HEK293 (cell line): Measurements from ENCODE around the gene TXNRD3.

Experiments
- CTCF ChIA-PET: fragments of 350-600 bp; formaldehyde crosslinking; extraction: SDS; loops from one replicate; lab custom pipeline; 2021; ENCODE audit warnings: antibody characterized with exemption; lab: Yijun Ruan, JAX
- POLR2A ChIA-PET: fragments of 300-600 bp; formaldehyde crosslinking; extraction: SDS; loops from one replicate; lab custom pipeline; 2020; ENCODE audit warnings: antibody characterized with exemption, inconsistent platforms; lab: Yijun Ruan, JAX
- H3K27ac ChIP-seq: fragments of 200-500 bp; sonication (Bioruptor generic); 2 replicates; pipeline ENCODE4 v1.5.1; 2014; ENCODE audit warnings: low read depth, low read length, control low read depth, inconsistent platforms; ENCODE audit errors: extremely low read depth
- H3K36me3 ChIP-seq, 2 experiments: fragments of 200-500 bp in 1 of 2; sonication (Bioruptor generic) in 1 of 2; 1 replicate in 1 of 2; 2 replicates in 1 of 2; pipeline ENCODE4 v1.5.1; 2014 to 2017; ENCODE audit warnings: inconsistent platforms in 2 of 2, low read length in 2 of 2; ENCODE audit not compliant: control insufficient read depth in 2 of 2, insufficient read depth in 1 of 2
- H3K4me1 ChIP-seq: fragments of 200-500 bp; sonication (Bioruptor generic); 2 replicates; pipeline ENCODE4 v1.5.1; 2014; ENCODE audit warnings: mild to moderate bottlenecking, low read length, inconsistent platforms; ENCODE audit not compliant: control insufficient read depth, insufficient read depth
- H3K4me3 ChIP-seq: 2 replicates; pipeline ENCODE4 v1.5.1; 2011; ENCODE audit warnings: low read depth, mild to moderate bottlenecking, control low read depth, low read length, moderate library complexity
- H3K9me3 ChIP-seq: fragments of 200-500 bp; sonication (Bioruptor generic); 2 replicates; pipeline ENCODE4 v1.5.1; 2014; ENCODE audit warnings: low read depth, low read length, inconsistent platforms; ENCODE audit not compliant: control insufficient read depth, insufficient read depth
- BCL11A ChIP-seq: fragments of 450-650 bp; formaldehyde crosslinking; IDR thresholded peaks from 2 replicates; pipeline ENCODE4 v1.5.1; 2016; ENCODE audit warnings: low read depth, missing biosample characterization, missing genetic modification characterization
- BCL6B ChIP-seq: fragments of 450-650 bp; formaldehyde crosslinking; IDR thresholded peaks from 2 replicates; pipeline ENCODE4 v1.5.1; 2017; ENCODE audit warnings: missing biosample characterization, missing genetic modification characterization
- ELK4 ChIP-seq: IDR thresholded peaks from 2 replicates; pipeline ENCODE4 v1.6.1; 2011; ENCODE audit warnings: mild to moderate bottlenecking, low read depth, low read length, borderline replicate concordance
- GLI2 ChIP-seq: fragments of 450-650 bp; formaldehyde crosslinking; IDR thresholded peaks from 2 replicates; pipeline ENCODE4; 2017; ENCODE audit warnings: missing biosample characterization, missing genetic modification characterization, low read depth, borderline replicate concordance
- GLIS2 ChIP-seq: fragments of 450-650 bp; formaldehyde crosslinking; IDR thresholded peaks from 2 replicates; pipeline ENCODE4 v1.5.1; 2016; ENCODE audit warnings: missing biosample characterization, missing genetic modification characterization
- MEIS1 ChIP-seq: sonication (generic); formaldehyde crosslinking; IDR thresholded peaks from 2 replicates; pipeline ENCODE4 v1.8.1; 2022; ENCODE audit warnings: missing genetic modification reagents, mild to moderate bottlenecking, borderline replicate concordance
- MZF1 ChIP-seq: fragments of 450-650 bp; formaldehyde crosslinking; IDR thresholded peaks from 2 replicates; pipeline ENCODE4 v1.5.1; 2017; ENCODE audit warnings: missing biosample characterization, missing genetic modification characterization, borderline replicate concordance
- OVOL3 ChIP-seq: fragments of 450-650 bp; formaldehyde crosslinking; IDR thresholded peaks from 2 replicates; pipeline ENCODE4 v1.5.1; 2016; ENCODE audit warnings: missing biosample characterization, missing genetic modification characterization
- SALL2 ChIP-seq: fragments of 450-650 bp; formaldehyde crosslinking; IDR thresholded peaks from 2 replicates; pipeline ENCODE4 v1.5.0; 2017; ENCODE audit warnings: missing biosample characterization, mild to moderate bottlenecking, missing genetic modification characterization, borderline replicate concordance
- ZBTB44 ChIP-seq: fragments of 450-650 bp; IDR thresholded peaks from 2 replicates; pipeline ENCODE4 v1.5.1; 2018; ENCODE audit warnings: missing biosample characterization, mild to moderate bottlenecking, missing genetic modification characterization
- ZFP3 ChIP-seq: fragments of 450-650 bp; formaldehyde crosslinking; IDR thresholded peaks from 2 replicates; pipeline ENCODE4 v1.5.1; 2016; ENCODE audit warnings: low read depth, missing biosample characterization, missing genetic modification characterization
- ZNF112 ChIP-seq: fragments of 450-650 bp; formaldehyde crosslinking; IDR thresholded peaks from 2 replicates; pipeline ENCODE4 v1.5.0; 2017; ENCODE audit warnings: missing biosample characterization, missing genetic modification characterization
- ZNF221 ChIP-seq: fragments of 450-650 bp; formaldehyde crosslinking; IDR thresholded peaks from 2 replicates; pipeline ENCODE4 v1.5.1; 2017; ENCODE audit warnings: missing biosample characterization, missing genetic modification characterization, borderline replicate concordance
- ZNF280D ChIP-seq: fragments of 450-650 bp; formaldehyde crosslinking; IDR thresholded peaks from 2 replicates; pipeline ENCODE4 v1.5.1; 2016; ENCODE audit warnings: missing biosample characterization, missing genetic modification characterization
- ZNF302 ChIP-seq: fragments of 450-650 bp; formaldehyde crosslinking; IDR thresholded peaks from 2 replicates; pipeline ENCODE4 v1.5.1; 2016; ENCODE audit warnings: missing biosample characterization, missing genetic modification characterization, low read depth
- ZNF311 ChIP-seq: fragments of 450-650 bp; formaldehyde crosslinking; IDR thresholded peaks from 2 replicates; pipeline ENCODE4 v1.5.1; 2017; ENCODE audit warnings: missing biosample characterization, missing genetic modification characterization, borderline replicate concordance
- ZNF335 ChIP-seq: fragments of 450-650 bp; formaldehyde crosslinking; conservative IDR thresholded peaks from 2 replicates; pipeline ENCODE4 v1.5.1; 2016; ENCODE audit warnings: missing biosample characterization, missing genetic modification characterization
- ZNF426 ChIP-seq: fragments of 450-650 bp; formaldehyde crosslinking; IDR thresholded peaks from 2 replicates; pipeline ENCODE4 v1.5.1; 2017; ENCODE audit warnings: missing biosample characterization, missing genetic modification characterization, mild to moderate bottlenecking, inconsistent platforms, moderate library complexity
- ZNF48 ChIP-seq: fragments of 450-650 bp; formaldehyde crosslinking; IDR thresholded peaks from 2 replicates; pipeline ENCODE4 v1.5.1; 2016; ENCODE audit warnings: missing biosample characterization, missing genetic modification characterization
- ZNF521 ChIP-seq: fragments of 450-650 bp; formaldehyde crosslinking; IDR thresholded peaks from 2 replicates; pipeline ENCODE4 v1.5.1; 2017; ENCODE audit warnings: missing biosample characterization, mild to moderate bottlenecking, missing genetic modification characterization
- ZNF558 ChIP-seq: fragments of 450-650 bp; formaldehyde crosslinking; IDR thresholded peaks from 2 replicates; pipeline ENCODE4 v1.5.1; 2016; ENCODE audit warnings: missing biosample characterization, missing genetic modification characterization
- ZNF610 ChIP-seq: fragments of 450-650 bp; formaldehyde crosslinking; IDR thresholded peaks from 2 replicates; pipeline ENCODE4 v1.5.1; 2016; ENCODE audit warnings: missing biosample characterization, missing genetic modification characterization, borderline replicate concordance
- ZNF621 ChIP-seq: fragments of 450-650 bp; formaldehyde crosslinking; IDR thresholded peaks from 2 replicates; pipeline ENCODE4 v1.5.1; 2017; ENCODE audit warnings: missing biosample characterization, missing genetic modification characterization
- ZNF623 ChIP-seq: fragments of 450-650 bp; formaldehyde crosslinking; IDR thresholded peaks from 2 replicates; pipeline ENCODE4 v1.5.1; 2016; ENCODE audit warnings: missing biosample characterization, missing genetic modification characterization
- ZNF837 ChIP-seq: fragments of 450-650 bp; formaldehyde crosslinking; IDR thresholded peaks from 2 replicates; pipeline ENCODE4 v1.5.1; 2016; ENCODE audit warnings: missing biosample characterization, missing genetic modification characterization
- ZSCAN16 ChIP-seq: fragments of 450-650 bp; formaldehyde crosslinking; IDR thresholded peaks from 2 replicates; pipeline ENCODE4 v1.5.1; 2016; ENCODE audit warnings: missing biosample characterization, missing genetic modification characterization

TXNRD3 gene

DNA sequence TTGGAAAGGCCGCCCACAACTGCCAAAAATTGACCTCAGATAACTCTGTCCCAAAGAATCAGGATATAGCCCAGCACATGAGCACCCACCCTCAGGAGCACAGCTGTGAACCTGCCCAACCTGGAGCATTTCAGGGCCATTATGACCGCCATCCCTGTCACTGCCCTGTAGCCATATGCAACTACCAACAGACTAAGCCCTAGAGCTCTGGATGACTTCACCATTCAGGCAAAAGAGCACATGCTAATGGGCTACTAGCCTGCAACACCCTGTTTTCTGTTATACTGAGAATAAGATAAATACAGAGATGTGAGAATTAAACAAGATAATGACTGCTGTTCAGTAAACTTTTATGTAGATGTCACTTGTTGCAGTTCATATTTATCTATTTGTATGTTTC is 45.0 kb downstream of the TXNRD3 start (continued):
- TF ChIP-seq ZNF521 (tag by site-specific recombination), result no peak
- no peak for TF ChIP-seq ZNF112 (tag by site-specific recombination)
- TF ChIP-seq ZSCAN16 (tag by site-specific recombination), result no peak
- TF ChIP-seq OVOL3 (tag by site-specific recombination), result no peak
- TF ChIP-seq, all 188 proteins: peak for 0

GRCh38 chr3:126607214-126607908 is 47.6 kb downstream of the TXNRD3 start:
- POLR2A ChIA-PET, result no interaction called here
- CTCF ChIA-PET, result no interaction called here

GRCh38 chr3:126606001-126606400 is 48.9 kb downstream of the TXNRD3 start:
- CTCF ChIA-PET, result no interaction called here
- Histone ChIP-seq H3K4me3 (no peak overlapping the region), H3K4me1 (no peaks in the 10 kb centered on the region), H3K36me3 (peaks cover 4 to 68% of the 10 kb centered on the region in 2 experiments; a peak in 1 of 3 replicates), H3K27ac (no peak overlapping the region), H3K9me3 (no peaks in the 10 kb centered on the region)
- POLR2A ChIA-PET, result no interaction called here
- no peak for TF ChIP-seq BCL11A (tag by site-specific recombination)
- no peak for TF ChIP-seq ZBTB44 (tag by site-specific recombination)
- no peak for TF ChIP-seq ZNF311 (tag by site-specific recombination)
- TF ChIP-seq ZNF48 (tag by site-specific recombination), result no peak
- TF ChIP-seq ZNF623, result no peak
- no peak for TF ChIP-seq ZNF302 (tag by site-specific recombination)
- TF ChIP-seq ZNF610 (tag by site-specific recombination), result no peak
- TF ChIP-seq GLI2 (tag by site-specific recombination), result no peak
- TF ChIP-seq ZNF558 (tag by site-specific recombination), result no peak
- TF ChIP-seq ZNF621, result no peak

More at GRCh38 chr3:126607214-126607908, 47.6 kb downstream of the TXNRD3 start:
- Histone ChIP-seq H3K27ac (no peak overlapping the region), H3K4me1 (no peaks in the 10 kb centered on the region), H3K4me3 (no peak overlapping the region), H3K36me3 (peaks cover 4 to 74% of the 10 kb centered on the region in 2 experiments; a peak in 1 of 3 replicates), H3K9me3 (no peaks in the 10 kb centered on the region)
- TF ChIP-seq ZNF335 (tag by site-specific recombination) (no peak), MZF1 (tag by site-specific recombination) (no peak), BCL6B (tag by site-specific recombination) (no peak), ZNF426 (tag by site-specific recombination) (no peak), ZNF280D (tag by site-specific recombination) (no peak), ELK4 (no peak), ZNF837 (tag by site-specific recombination) (no peak), ZNF221 (no peak), GLIS2 (tag by site-specific recombination) (no peak), MEIS1 (CRISPR knock-in tag) (no peak), ZFP3 (tag by site-specific recombination) (no peak), SALL2 (tag by site-specific recombination) (no peak)
